Measurements from ENCODE around the gene ARVCF.

GRCh38 chr22:19998991-19999820 lies 17.4 kb downstream of the ARVCF start:
- TF ChIP-seq CTCF (conservative IDR thresholded peaks at IDR 0.05; ENCODE audit: low read depth, low read length), result no peak
- TF ChIP-seq EZH2 (IDR thresholded peaks at IDR 0.05; ENCODE audit: borderline replicate concordance, low read depth, low read length, poor library complexity, severe bottlenecking), result no peak
